NCI-H1436 treated with DMSO at 0.1 percent for 48 hours (cell line): ENCODE results near the gene TDRD6.

Source experiments
- DNase-seq: peaks from one replicate; lab custom pipeline; 2025; lab: John Stamatoyannopoulos, UW

TDRD6 gene

DNA sequence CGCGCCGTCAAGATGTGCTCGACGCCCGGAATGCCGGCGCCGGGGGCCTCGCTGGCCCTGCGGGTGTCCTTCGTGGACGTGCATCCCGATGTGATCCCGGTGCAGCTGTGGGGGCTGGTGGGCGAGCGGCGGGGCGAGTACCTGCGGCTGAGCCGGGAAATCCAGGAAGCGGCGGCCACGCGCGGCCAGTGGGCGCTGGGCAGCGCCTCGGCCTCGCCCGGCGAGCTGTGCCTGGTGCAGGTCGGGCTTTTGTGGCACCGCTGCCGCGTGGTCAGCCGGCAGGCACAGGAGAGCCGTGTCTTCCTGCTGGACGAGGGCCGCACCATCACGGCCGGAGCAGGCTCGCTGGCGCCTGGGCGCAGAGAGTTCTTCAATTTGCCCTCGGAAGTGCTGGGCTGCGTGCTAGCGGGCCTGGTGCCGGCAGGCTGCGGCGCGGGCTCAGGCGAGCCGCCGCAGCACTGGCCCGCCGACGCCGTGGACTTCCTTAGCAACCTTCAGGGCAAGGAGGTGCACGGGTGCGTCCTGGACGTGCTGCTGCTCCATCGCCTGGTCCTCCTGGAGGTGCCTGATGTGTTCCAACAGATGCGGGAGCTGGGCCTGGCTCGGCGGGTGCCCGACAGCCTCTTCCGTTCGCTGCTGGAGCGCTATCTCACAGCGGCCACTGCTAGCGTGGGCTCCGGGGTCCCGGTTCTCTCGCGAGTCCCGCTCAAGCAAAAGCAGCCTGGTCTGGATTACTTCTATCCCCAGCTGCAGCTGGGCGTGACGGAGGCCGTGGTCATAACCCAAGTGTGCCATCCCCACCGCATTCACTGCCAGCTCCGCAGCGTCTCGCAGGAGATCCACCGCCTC lies 656 bp downstream of the TDRD6 start:
- no peak for DNase-seq

DNA sequence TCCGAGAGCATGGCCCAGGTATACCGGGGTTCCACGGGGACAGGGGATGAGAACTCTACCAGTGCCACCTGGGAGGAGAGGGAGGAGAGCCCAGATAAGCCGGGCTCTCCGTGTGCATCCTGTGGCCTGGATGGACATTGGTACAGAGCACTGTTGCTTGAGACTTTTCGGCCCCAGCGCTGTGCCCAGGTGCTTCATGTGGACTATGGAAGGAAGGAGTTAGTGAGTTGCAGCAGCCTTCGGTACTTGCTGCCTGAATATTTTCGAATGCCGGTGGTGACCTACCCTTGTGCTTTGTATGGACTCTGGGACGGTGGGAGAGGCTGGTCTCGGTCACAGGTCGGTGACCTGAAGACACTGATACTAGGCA lies 1.3 kb downstream of the TDRD6 start:
- no peak for DNase-seq

DNA sequence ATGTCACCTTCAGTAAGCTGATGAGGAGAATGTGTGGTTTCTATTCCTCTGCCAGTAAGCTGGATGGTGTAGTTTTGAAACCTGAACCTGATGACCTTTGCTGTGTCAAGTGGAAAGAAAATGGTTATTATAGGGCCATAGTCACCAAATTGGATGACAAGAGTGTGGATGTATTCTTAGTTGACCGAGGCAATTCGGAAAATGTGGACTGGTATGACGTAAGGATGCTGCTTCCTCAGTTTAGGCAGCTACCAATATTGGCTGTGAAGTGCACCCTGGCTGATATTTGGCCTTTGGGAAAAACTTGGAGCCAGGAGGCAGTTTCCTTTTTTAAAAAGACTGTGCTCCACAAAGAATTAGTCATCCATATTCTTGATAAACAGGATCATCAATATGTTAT lies 2.0 kb downstream of the TDRD6 start:
- DNase-seq: no peak

DNA sequence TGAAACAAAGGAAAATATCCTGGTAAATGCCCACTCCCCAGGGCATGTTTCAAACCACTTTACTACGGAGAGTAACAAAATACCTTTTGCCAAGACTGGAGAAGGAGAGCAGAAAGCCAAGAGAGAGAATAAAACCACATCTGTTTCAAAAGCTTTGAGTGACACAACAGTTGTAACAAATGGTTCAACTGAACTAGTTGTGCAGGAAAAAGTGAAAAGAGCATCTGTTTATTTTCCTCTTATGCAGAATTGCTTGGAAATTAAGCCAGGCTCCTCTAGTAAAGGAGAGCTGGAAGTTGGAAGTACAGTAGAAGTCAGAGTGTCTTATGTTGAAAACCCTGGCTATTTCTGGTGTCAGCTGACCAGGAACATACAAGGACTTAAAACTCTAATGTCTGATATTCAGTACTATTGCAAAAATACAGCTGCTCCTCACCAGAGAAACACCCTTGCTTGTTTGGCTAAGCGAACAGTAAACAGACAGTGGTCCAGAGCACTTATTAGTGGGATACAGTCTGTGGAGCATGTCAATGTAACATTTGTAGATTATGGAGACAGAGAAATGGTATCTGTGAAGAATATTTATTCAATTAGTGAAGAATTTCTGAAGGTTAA lies 2.6 kb downstream of the TDRD6 start:
- DNase-seq: no peak

DNA sequence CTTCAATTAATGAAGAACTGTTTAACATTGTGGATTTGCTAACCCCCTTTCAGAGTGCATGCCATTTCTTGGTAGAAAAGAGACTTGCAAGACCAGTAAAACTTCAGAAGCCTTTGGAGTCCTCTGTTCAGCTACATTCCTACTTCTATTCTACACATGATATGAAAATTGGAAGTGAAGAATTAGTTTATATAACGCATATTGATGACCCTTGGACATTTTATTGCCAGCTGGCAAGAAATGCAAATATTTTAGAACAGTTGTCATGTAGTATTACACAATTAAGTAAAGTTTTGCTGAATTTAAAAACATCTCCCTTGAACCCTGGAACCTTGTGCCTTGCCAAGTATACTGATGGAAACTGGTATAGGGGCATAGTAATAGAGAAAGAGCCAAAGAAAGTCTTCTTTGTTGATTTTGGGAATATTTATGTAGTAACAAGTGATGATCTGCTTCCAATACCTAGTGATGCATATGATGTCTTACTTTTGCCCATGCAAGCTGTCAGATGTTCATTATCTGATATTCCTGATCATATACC lies 3.3 kb downstream of the TDRD6 start:
- DNase-seq: no peak

DNA sequence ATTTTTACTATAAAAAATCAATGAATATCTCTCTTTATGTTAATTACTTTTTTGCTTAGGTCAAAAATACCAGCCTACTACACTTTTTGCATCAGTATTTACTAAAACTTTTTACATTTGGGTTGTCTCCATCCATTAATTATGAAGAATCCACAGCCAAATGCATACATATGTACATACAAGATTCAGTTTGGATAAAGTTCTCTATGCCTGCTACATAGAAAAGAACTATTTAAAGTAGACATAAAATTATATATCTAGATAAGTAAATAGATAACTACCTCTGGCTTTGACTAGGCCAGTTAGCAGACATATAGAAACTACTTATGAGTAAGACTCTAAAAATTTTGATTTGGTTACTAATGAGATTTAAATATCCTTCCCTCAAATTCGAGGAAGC lies 12.3 kb downstream of the TDRD6 start:
- DNase-seq: no peak

DNA sequence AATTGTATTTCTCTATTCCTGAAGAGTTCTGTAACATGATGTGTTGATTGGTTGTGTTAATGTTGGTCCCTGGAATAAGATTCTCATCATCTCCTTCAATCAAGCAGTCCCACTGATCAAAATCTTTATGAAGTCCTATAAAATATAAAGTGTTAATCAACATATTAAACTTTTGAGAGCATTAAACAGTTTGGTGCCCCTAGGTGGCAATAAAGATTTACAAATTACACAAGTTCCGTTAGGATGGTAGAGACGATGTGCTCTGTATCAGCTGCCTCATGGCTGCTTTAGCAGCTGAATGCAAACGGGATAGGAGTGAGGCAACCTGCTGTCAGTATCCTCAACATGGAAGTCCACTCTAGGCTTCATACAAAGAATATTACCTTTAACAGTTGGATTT lies 16.9 kb downstream of the TDRD6 start:
- DNase-seq: no peak

DNA sequence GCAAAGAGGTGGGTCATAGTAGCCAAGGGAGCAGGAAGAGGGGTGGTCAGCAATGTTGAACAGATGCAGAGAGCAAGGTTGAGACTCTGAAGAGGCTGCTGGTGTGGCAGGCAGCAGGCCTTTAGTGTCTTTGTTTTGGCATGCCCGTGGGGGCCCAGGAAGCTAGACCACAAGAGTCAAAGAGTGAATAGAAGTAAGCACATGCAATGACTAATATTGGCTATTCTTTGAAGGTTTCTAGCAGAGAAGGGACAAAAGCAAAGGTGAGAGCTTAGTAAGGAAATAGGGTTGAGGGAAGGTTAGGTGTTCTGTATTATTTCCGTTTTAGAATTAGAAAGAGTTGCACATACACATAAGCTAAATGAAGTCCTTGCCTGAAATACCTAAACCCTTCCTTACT lies 18.8 kb downstream of the TDRD6 start:
- no peak for DNase-seq

DNA sequence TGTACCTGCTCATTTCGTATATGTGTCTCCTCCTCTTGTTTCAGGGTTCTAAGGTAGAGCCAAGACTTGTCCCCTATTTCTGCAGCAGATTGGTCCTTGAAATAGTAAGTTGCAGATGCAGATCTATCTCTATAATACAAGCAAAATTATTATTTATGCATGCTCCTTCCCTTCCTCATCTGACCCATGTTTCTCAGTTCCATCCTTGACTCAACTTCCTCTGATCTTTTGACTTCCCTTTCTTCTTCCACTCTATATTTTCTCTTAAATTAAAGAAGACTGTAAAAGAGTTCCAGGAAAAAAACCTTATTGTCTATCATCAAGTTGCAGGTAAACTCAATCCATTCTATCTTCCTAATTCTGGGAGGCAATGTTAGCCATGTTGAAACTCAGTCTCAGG lies 23.8 kb downstream of the TDRD6 start:
- DNase-seq: no peak

DNA sequence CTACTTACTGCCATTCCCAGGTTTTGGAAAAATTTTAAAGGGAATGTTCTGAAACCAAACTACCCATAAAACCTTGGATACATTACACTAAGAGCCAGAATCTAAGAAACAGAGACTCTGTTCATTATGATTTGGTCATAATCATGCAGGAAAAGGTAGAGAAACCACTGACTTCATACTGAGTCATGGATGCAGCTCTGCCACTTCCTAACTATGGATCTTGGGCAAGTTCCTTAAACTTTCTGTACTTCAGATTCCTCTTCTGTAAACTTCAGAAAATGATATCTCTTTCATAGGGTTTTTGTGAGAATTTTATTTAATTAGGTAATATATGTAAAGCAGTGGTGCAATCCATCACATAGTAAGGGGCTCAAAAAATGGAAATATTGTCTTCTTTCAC lies 27.5 kb downstream of the TDRD6 start:
- DNase-seq: no peak

DNA sequence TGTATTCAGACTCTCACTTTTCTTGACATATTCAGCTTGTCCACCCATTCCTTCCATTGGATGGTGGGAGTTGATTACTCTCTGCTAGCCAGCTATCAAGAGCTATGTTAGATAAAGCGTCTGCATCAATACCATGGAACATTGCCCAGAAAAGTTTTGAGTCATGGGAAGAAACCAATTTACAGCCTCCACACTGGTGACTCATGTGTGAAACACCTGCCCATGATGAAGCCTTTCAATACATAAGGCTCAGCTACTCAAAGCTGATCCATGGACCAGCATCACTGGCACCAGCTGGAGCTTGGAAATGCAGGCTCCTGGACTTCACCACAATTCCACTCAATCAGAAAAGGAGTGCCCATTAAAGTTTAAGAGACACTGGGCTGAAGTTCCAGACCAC lies 31.4 kb downstream of the TDRD6 start:
- DNase-seq: no peak

DNA sequence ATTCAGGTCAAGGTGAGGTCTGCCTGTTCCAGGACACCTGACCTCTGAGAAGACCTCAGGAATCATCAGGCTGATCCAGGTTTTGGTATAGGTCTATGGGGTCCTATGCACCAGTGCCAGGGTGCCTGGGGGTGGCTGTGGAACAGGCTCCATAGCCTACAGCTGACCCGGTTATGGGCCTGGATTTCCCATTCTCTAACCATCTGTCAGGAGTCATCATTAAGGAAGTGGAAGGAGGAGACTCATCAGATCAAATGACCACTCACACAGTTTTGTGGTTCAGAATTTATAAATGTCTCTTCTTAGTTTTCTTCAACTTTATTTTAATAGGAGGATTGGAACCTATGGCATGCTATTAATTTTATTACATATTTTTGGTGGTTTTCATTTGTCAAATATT lies 32.7 kb downstream of the TDRD6 start:
- DNase-seq: no peak

DNA sequence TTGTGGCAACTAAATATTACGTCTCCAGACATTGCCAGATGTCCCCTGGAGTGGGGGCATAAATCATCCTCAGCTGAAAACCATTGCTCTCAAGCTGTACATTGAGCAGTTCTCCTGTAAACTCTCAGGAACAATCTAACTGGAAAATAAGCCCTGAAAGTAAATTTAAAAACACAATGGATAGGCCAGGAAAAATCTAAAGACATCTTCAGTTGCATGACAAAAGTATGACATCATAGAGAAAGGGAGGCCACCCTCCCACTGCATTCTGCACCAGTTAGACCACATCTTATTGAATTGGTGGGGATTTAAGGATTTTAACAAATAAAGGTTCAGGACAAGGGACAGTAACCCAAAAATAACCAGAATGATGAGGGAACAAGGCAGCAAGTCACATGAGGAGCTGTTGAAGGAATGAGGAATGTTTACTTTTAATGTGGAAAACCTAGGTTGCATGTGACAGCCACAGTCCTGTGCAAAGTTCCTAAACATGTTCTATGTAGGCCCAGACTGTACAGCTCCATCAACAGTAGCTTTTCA lies 42.2 kb downstream of the TDRD6 start:
- no peak for DNase-seq

DNA sequence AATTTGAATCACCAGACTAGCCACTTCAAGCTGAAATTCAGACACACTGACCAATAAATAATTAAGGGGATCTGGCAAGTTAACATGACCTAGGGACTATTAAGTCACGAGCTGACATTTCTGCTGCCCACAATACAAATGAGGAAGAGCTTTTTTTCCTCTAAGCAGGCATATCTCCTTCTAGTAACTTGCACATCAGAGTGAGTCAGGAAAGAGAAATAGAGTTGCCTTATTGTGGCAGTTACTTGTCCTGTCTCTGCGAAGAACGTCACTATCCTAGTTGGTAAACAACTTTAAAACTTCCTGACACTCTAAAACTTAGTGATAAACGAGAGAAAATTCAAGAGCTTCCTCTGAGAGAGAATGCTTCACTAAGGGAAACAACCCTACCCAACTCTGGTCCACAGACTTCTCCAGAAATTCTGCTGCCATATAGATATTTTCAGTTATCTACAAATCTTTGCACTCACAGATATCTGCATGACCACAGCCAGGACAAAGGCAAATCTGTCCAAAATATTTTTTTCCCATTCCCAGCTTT lies 43.3 kb downstream of the TDRD6 start:
- no peak for DNase-seq

DNA sequence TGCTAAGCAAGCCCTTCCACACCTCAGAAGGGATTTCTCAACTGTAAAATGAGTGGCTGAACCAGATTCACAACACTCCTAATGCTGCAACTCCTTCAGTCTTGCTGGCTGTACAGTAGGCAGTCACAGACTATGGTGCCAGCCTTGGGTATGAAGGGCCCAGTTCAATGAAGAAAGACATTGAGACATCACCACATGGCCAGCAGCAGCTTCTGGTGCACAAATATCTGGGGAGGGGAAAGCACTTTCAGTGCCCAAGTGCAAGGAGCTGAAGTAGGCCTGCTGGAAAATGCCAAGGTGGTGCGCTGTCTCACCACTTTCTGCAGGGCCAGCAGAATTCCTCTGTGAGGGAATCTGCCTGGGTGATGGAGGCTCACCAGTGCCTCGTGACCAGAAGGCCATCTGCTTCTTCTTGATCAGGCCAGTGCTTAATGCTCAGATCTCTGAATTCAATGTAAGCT lies 45.7 kb downstream of the TDRD6 start:
- DNase-seq: no peak

DNA sequence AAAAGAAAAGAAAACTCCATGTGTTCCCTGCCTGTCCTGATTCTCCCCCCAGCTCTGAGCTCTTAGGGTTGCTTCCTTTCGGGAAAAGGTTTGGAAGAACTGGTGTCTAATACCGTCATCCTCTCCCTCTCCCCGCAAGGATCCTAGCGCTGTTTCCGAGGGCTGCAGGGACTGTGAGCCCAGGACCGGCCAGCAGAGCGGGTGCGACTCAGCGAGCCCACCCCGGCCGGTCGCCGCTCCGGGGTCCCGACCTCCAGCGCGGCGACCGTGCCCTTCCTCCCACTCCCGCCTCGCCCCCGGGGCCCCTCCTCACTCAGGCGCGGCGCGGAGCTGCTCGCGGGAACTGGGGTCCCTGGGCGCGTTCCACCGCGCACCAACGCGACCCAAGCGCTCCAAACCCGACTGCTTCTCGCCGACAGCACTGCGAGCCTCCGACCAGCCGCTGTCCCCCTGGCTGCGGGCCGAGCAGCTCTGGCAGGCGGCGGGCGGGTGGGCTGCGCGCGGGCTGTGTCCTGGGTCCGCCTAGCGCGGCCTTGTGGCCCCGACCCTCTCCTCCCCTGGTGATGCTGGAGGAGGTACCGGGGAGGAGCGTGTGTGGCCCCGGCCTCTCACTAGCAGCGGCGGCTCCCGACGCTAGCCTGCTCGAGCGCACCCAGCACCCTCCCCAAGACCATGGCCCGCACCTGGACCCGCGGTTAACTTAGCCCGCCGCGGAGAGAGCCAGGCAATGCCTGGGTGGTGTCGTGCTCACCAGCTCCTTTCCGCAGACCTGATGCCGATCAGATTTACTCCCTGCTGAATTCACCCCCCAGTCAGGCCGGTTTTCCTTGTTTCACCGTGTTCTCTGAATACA lies 47.4 kb downstream of the TDRD6 start, which contains the start of gene PLA2G7:
Gene PLA2G7, minus strand, starts transcription at position 509 of the 853 bp plus-strand sequence. CDS start 12,484 bp downstream, outside the sequence.
- DNase-seq: no peak

DNA sequence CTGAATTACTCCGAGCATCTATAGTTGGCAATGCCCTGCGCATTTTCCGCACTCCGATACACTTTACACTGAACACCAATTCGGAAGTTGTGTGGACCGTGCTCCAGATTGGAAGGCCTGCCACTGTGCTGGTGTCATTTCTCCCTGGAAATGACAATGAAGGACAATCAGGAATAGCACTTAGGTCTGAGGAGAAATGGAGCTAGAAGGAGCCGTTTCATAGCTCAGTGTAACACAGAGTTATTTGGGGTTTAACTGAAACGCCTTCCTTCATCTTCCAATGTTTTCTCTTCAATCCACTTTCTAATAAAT lies 48.0 kb downstream of the TDRD6 start:
- no peak for DNase-seq

DNA sequence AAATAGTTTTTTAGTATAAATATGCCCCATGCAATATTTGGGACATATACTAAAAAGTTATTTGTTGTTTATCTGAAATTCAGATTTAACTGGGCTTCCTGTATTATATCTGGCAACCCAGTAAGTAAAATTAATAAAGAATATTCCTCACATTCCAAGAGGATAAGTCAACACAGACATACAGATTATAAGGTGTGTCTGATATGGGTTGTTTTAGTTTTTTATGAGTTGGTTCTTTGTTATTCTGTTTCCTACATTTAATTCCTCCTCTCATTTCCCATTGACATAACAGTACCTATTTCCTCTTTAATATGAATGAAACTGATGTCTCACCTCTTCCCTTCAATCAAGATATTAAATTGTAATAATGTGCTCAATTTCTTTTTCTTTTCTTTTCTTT lies 49.2 kb downstream of the TDRD6 start:
- no peak for DNase-seq

DNA sequence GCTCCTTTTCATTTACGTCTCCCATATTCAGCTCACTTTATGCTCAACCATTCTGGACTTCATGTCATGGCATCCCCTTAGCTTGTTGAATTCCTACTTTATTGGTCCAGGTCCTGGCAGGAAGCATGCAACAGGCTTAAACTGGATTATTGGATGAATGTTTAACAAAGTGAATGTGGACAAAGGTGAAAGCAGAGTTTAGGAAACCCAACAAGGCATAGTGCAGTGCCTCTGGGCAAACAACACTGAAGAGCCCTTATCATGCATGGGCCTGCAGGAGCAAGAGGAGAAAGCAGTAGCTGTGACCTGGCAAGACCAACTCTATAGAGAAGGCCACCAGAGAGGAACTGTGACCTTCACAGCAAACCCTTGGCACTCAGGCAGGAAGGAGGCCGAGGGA lies 53.8 kb downstream of the TDRD6 start:
- no peak for DNase-seq

DNA sequence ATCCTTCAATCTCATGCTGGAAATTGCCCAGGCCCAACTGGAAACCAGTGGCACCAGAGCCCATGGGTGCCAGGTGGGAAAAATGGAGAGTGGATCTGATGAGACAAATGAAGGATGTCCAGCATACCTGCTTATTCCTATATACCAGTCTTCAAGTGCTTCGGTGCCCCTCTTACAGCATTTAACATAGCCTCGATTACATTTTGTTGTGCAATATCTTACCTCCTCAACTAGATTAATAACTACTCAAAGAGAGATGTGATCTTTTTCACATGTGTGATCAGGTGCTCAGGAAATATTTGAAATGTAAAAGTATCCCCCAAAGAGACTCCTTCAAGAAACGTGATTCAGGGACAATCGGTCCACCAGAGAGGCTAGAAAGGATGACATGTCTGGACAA lies 54.2 kb downstream of the TDRD6 start:
- DNase-seq: no peak

DNA sequence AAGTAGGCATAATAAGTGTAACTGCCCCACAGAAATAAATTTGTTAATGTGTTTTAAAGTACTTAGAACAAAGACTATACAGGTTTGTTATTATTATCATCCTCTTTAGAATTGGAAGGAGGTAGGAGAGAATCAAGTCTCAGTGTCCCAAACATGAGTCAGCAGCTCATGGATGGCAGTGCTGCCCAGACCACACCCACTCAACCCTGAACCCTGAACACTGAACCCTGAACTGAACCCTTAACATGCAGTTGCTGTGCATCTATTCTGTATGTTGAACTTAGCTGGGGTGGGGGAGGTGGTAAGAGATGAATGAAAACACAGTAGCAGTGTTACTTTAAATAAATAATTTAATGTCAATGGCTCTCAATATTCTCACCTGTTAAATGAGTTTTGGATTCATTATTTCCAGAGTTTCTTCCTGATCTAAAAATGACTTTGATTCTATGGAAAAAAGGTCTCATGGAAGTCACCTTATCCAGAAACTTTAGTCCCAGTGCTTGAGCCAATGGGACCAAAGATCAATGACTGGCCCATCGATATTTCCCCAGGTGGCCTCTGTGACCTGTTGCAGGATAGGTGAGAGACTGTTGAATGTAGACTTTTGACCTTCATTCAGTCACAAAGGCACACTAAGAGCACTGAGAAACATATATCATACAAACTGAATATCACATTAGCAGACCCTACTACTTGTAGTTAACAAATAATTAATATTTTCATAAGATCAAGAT lies 55.9 kb downstream of the TDRD6 start:
- DNase-seq: no peak
